Adrenal gland (tissue), 12 donors: ENCODE results near the gene ZNF467. TPM values are rescaled to one million over a fixed set of nuclear protein-coding genes. Genes with fewer than 3 reads are reported as not detected.

Experiments
- DNase-seq, 7 donors: peaks; one replicate each; pipeline ENCODE4 v3.0.0-alpha.2; 2019 to 2020
- H3K27ac ChIP-seq, 5 donors: fragments of 200-600 bp; sonication (generic) in 4 of 5; 1 replicate in 3 of 5; 2 replicates in 2 of 5; pipeline versions ENCODE4 v1.5.1 to v1.8.0; 2016 to 2020; ENCODE audit warnings: mild to moderate bottlenecking in 1 of 5
- H3K27me3 ChIP-seq: fragments of 200-600 bp; 2 replicates; pipeline ENCODE4 v1.8.0; 2021
- H3K36me3 ChIP-seq, 2 donors: fragments of 200-600 bp; replicated peaks in 1 of 2; 1 replicate in 1 of 2; 2 replicates in 1 of 2; pipeline versions ENCODE4 v1.5.1 to v1.8.0; 2018 to 2022
- H3K4me1 ChIP-seq, 2 donors: fragments of 200-600 bp; replicated peaks in 1 of 2; 1 replicate in 1 of 2; 2 replicates in 1 of 2; pipeline versions ENCODE4 v1.5.1 to v1.8.0; 2018 to 2021
- H3K4me3 ChIP-seq, 4 donors: fragments of 200-600 bp; sonication (generic) in 3 of 4; one replicate each; pipeline ENCODE4 v1.5.1; 2016 to 2018
- H3K9me3 ChIP-seq, 3 donors: fragments of 200-600 bp; sonication (generic) in 1 of 3; replicated peaks in 1 of 3; 1 replicate in 2 of 3; 2 replicates in 1 of 3; pipeline versions ENCODE4 v1.5.1 to v1.8.0; 2016 to 2021
- POLR2A ChIP-seq, 2 donors: fragments of 450-650 bp; IDR thresholded peaks; one replicate each; pipeline ENCODE4 v1.6.1; 2017; ENCODE audit warnings: antibody characterized with exemption in 2 of 2, mild to moderate bottlenecking in 2 of 2, moderate library complexity in 1 of 2
- WGBS, 4 donors: extraction: QIAGEN DNeasy Blood & Tissue Kit in 2 of 4; methylation state at CpG; one replicate each; pipeline versions ENCODE4 v1.1.5 to v1.1.7; 2013 to 2017; 5-methylcytosine and 5-hydroxymethylcytosine counted together
- intact Hi-C, 2 donors: fragments of 100-400 bp; cut with DNase I; formaldehyde crosslinking; loops; one replicate each; pipeline versions ENCODE4 v1.14.1 to v1.15.0; 2022 to 2023
- polyA plus RNA-seq, 3 donors: library from polyadenylated mRNA; stranded (reverse); fragments of 200-250 nt in 2 of 3; fragments of 350-450 nt in 1 of 3; fragmentation: Illumina TruSeq in 1 of 3; extraction: RNeasy Lipid Tissue Mini Kit (QIAGEN cat#74804) in 1 of 3; gene quantifications; one replicate each; pipeline ENCODE4 v1.2.3, GENCODE V29; 2013 to 2014
- total RNA-seq, 9 donors: library from RNA; depleted of rRNA in 4 of 9; stranded (reverse); fragments of >200 nt in 4 of 9; fragments of 120-200 nt in 1 of 9; fragmentation: NEBNext Ultra II Directional in 1 of 9; extraction: Animal tissue kit (Norgen Biotek cat#: 25700) in 1 of 9; gene quantifications; one replicate each; pipeline versions ENCODE4 v1.1.0 to v1.2.4, GENCODE V29; 2013 to 2023
- TF ChIP-seq, protein P1 (sequence below), 6 experiments: fragments of 450-650 bp in 4 of 6; fragments of 200-600 bp in 2 of 6; sonication (generic) in 1 of 6; IDR thresholded peaks; 1 replicate in 5 of 6; 2 replicates in 1 of 6; pipeline versions ENCODE4 v1.5.1 to v1.8.0; 2016 to 2021; ENCODE audit warnings: antibody characterized with exemption in 6 of 6, mild to moderate bottlenecking in 2 of 6, moderate library complexity in 1 of 6
- donor health status: healthy with polysubstance abuse.
- donor health status: Bipolar disorder and iron deficiency.
- donor health status: DM: yes; HTN: yes; CAD: no.
- donor health status: DM: no; HTN: no; CAD: no.
- donor health status: DM: no; HTN: no; CAD: no.
- donor health status: DM: yes; HTN: yes; CAD: no.

The ZNF467 gene
- total and polyA plus RNA-seq, 12 donors: 1.2 to 44.2 (median 18.6) TPM

DNA sequence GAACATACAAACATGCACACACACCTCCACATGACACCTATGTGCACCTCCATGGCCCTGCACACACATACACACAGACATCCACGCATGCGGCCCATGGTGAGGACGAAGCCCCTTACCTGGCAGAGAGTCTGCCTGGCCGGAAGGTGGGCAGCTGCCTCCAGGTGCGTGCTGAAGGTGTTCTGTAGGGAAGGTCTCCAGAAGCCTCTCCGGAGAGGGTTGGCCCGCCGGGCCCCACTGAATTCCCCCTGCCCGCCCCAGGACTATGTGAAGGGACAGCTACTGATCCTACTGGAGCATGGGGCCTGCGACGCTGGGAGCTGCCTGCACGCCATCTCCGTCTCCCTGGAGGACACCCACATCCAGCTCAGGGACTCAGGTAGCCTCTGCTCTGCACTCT lies 8.5 kb upstream of the ZNF467 start:
- Histone ChIP-seq H3K9me3 (no peaks in the 10 kb centered on the region), H3K4me3 (no peak overlapping the region), H3K4me1 (peaks cover 0 to under 1% of the 10 kb centered on the region in 2 donors), H3K36me3 (no peaks in the 10 kb centered on the region), H3K27ac (no peak overlapping the region), H3K27me3 (no peaks in the 10 kb centered on the region)
- TF ChIP-seq, protein P1, sequence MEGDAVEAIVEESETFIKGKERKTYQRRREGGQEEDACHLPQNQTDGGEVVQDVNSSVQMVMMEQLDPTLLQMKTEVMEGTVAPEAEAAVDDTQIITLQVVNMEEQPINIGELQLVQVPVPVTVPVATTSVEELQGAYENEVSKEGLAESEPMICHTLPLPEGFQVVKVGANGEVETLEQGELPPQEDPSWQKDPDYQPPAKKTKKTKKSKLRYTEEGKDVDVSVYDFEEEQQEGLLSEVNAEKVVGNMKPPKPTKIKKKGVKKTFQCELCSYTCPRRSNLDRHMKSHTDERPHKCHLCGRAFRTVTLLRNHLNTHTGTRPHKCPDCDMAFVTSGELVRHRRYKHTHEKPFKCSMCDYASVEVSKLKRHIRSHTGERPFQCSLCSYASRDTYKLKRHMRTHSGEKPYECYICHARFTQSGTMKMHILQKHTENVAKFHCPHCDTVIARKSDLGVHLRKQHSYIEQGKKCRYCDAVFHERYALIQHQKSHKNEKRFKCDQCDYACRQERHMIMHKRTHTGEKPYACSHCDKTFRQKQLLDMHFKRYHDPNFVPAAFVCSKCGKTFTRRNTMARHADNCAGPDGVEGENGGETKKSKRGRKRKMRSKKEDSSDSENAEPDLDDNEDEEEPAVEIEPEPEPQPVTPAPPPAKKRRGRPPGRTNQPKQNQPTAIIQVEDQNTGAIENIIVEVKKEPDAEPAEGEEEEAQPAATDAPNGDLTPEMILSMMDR (IDR thresholded peaks at IDR 0.05): no peak
- TF ChIP-seq POLR2A (IDR thresholded peaks at IDR 0.05): no peak
- intact Hi-C loops: no loop called here
- DNase-seq: no peak
- WGBS, 4 donors: 78 to 94% (median 89%) methylated on average over 2 to 13 of the region's 13 CpGs

DNA sequence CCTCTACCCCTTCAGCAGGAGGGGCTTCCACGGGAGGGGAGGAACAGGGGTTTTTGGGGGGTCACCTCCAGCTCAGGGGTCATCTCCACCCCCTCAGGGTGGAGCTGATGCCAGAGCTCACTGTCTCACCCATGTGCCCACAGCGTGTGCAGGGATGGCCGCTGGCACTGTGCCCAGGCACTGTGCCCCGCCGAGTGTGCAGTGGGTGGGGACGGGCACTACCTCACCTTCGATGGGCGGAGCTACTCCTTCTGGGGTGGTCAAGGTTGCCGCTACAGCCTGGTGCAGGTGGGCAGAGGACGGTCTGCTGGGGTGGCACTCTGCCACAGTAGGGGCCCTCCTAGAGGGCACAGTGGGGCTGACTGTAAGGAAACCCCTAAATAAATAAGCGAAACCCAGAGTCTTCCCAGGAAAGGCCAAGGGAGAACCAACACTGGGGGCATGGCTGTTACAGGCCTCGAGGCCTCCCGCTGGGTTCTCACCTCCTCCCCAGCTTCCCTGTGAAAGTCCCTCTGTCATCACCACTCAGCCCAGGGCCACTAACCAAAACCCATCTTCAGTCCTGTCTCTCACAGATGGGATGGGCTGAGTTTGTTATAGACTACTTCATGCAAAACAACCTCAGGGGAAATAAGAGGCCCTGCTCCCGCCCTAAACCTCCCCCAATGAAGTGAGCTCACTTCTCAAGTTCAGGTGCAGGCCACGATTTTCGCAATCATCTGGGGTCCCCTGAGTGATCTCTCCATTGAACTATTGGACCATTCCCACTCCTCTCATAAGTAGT lies 7.4 kb upstream of the ZNF467 start:
- WGBS, 4 donors: 75 to 84% (median 79%) methylated on average over 13 to 16 of the region's 16 CpGs
- intact Hi-C loops: no loop called here
- TF ChIP-seq, protein P1 (IDR thresholded peaks at IDR 0.05): no peak
- no peak for TF ChIP-seq POLR2A (IDR thresholded peaks at IDR 0.05)
- peaks cover 0 to 6% of the 10 kb centered on the region in 2 donors for H3K4me1 ChIP-seq
- H3K9me3 ChIP-seq: no peaks in the 10 kb centered on the region
- H3K4me3 ChIP-seq: no peak overlapping the region
- no peaks in the 10 kb centered on the region for H3K27me3 ChIP-seq
- H3K36me3 ChIP-seq: no peaks in the 10 kb centered on the region
- H3K27ac ChIP-seq: no peak overlapping the region
- no peak for DNase-seq

DNA sequence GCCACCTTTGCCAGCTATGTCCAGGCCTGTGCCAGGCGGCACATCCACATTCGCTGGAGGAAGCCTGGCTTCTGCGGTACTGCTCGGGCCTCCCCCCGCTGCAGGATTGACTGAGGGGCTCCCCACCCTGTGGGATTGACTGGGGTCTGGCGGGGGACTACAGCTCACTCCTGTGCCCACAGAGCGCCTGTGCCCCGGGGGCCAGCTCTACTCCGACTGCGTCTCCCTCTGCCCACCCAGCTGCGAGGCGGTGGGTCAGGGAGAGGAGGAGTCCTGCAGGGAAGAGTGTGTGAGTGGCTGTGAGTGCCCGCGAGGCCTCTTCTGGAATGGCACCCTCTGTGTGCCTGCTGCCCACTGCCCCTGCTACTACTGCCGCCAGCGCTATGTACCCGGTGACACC lies 6.7 kb upstream of the ZNF467 start:
- no peaks in the 10 kb centered on the region for H3K9me3 ChIP-seq
- TF ChIP-seq, protein P1 (IDR thresholded peaks at IDR 0.05): no peak
- no peak for TF ChIP-seq POLR2A (IDR thresholded peaks at IDR 0.05)
- DNase-seq: no peak
- 84 to 96% (median 94%) methylated on average over 12 to 17 of the region's 17 CpGs; no CpG with 5 or more reads in 1 of the 4 donors for WGBS, 4 donors
- H3K4me1 ChIP-seq: peaks cover 0 to 6% of the 10 kb centered on the region in 2 donors
- no peak overlapping the region for H3K27ac ChIP-seq
- no peaks in the 10 kb centered on the region for H3K27me3 ChIP-seq
- intact Hi-C loops: no loop called here
- no peak overlapping the region for H3K4me3 ChIP-seq
- H3K36me3 ChIP-seq: no peaks in the 10 kb centered on the region

DNA sequence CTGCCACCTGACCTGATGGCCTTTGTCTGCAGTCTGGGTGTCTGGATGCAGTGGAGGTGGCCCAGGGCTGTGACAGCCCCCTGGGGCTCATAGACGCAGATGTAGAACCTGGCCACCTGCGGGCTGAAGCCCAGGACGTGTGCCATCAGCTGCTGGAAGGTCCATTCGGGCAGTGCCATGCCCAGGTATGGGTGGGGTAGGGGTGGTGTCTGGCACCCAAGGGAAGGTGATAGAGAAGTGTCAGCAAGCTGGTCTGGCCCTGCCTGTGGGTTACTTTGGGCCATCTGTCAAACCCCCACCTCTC lies 6.1 kb upstream of the ZNF467 start:
- no peak for DNase-seq
- Histone ChIP-seq H3K27me3 (no peaks in the 10 kb centered on the region), H3K9me3 (no peaks in the 10 kb centered on the region), H3K4me3 (no peak overlapping the region), H3K27ac (no peak overlapping the region), H3K36me3 (no peaks in the 10 kb centered on the region), H3K4me1 (peaks cover 0 to 6% of the 10 kb centered on the region in 2 donors)
- intact Hi-C loops: no loop called here
- TF ChIP-seq, protein P1 (IDR thresholded peaks at IDR 0.05): no peak
- TF ChIP-seq POLR2A (IDR thresholded peaks at IDR 0.05): no peak
- WGBS, 4 donors: 81 to 87% (median 84%) methylated on average over 3 to 4 of the region's 4 CpGs; no CpG with 5 or more reads in 1 of the 4 donors
